Spleen (tissue), 11 donors: ENCODE data around the gene TBC1D22A. TPM values are rescaled to one million over a fixed set of nuclear protein-coding genes. Genes with fewer than 3 reads are reported as not detected.

Experiments
- DNase-seq: peaks from one replicate; pipeline ENCODE4 v3.0.0-alpha.2; 2020
- H3K27ac ChIP-seq, 8 donors: fragments of 200-600 bp; sonication (generic) in 7 of 8; 1 replicate in 4 of 8; 2 replicates in 4 of 8; pipeline versions ENCODE4 v1.5.0 to v1.8.0; 2016 to 2021; ENCODE audit warnings: inconsistent platforms in 4 of 8, mild to moderate bottlenecking in 4 of 8, moderate library complexity in 1 of 8
- H3K27me3 ChIP-seq, 7 donors: fragments of 200-600 bp; sonication (generic) in 6 of 7; replicated peaks in 1 of 7; 1 replicate in 4 of 7; 2 replicates in 3 of 7; pipeline versions ENCODE4 v1.5.0 to v1.8.0; 2016 to 2021; ENCODE audit warnings: inconsistent platforms in 3 of 7, mild to moderate bottlenecking in 1 of 7
- H3K36me3 ChIP-seq, 6 donors: fragments of 200-600 bp; sonication (generic) in 5 of 6; 1 replicate in 4 of 6; 2 replicates in 2 of 6; pipeline versions ENCODE4 v1.5.0 to v1.8.0; 2016 to 2021; ENCODE audit warnings: inconsistent platforms in 2 of 6
- H3K4me1 ChIP-seq, 6 donors: fragments of 200-600 bp; sonication (generic) in 5 of 6; 1 replicate in 3 of 6; 2 replicates in 3 of 6; pipeline versions ENCODE4 v1.5.0 to v1.8.0; 2016 to 2021; ENCODE audit warnings: inconsistent platforms in 3 of 6
- H3K4me3 ChIP-seq, 8 donors: fragments of 200-600 bp; sonication (generic) in 7 of 8; 1 replicate in 4 of 8; 2 replicates in 4 of 8; pipeline versions ENCODE4 v1.5.0 to v1.8.0; 2016 to 2021; ENCODE audit warnings: inconsistent platforms in 4 of 8, mild to moderate bottlenecking in 4 of 8, moderate library complexity in 2 of 8
- H3K9me3 ChIP-seq, 8 donors: fragments of 200-600 bp; sonication (generic) in 7 of 8; 1 replicate in 4 of 8; 2 replicates in 4 of 8; pipeline versions ENCODE4 v1.5.0 to v1.8.0; 2016 to 2021; ENCODE audit warnings: inconsistent platforms in 4 of 8
- CTCF ChIP-seq, 11 experiments: fragments of 200-600 bp in 7 of 11; fragments of 450-650 bp in 4 of 11; sonication (generic) in 4 of 11; IDR thresholded peaks in 8 of 11; conservative IDR thresholded peaks in 3 of 11; 1 replicate in 7 of 11; 2 replicates in 4 of 11; pipeline versions ENCODE4 v1.4.0 to v1.8.0; 2016 to 2021; ENCODE audit warnings: antibody characterized with exemption in 11 of 11, inconsistent platforms in 4 of 11, mild to moderate bottlenecking in 1 of 11
- POLR2A ChIP-seq, 3 donors: fragments of 450-650 bp; IDR thresholded peaks; one replicate each; pipeline ENCODE4 v1.5.1; 2017; ENCODE audit warnings: antibody characterized with exemption in 3 of 3, mild to moderate bottlenecking in 1 of 3
- POLR2AphosphoS5 ChIP-seq, 3 donors: sonication (generic); formaldehyde crosslinking; IDR thresholded peaks; one replicate each; pipeline ENCODE4 v1.5.1; 2017; ENCODE audit warnings: antibody characterized with exemption in 3 of 3
- WGBS, 5 donors: extraction: QIAGEN DNeasy Blood & Tissue Kit in 3 of 5; methylation state at CpG; one replicate each; pipeline versions ENCODE4 v1.1.5 to v1.1.7; 2013 to 2018; 5-methylcytosine and 5-hydroxymethylcytosine counted together
- intact Hi-C: fragments of 100-400 bp; cut with DNase I; formaldehyde crosslinking; loops from one replicate; pipeline ENCODE4 v1.15.0; 2023; ENCODE audit warnings: low total_unique reads
- polyA plus RNA-seq, 3 donors: library from polyadenylated mRNA; stranded (reverse); fragments of 200-250 nt; gene quantifications; one replicate each; pipeline ENCODE4 v1.2.1, GENCODE V29; 2013
- total RNA-seq, 7 donors: library from RNA; depleted of rRNA in 3 of 7; stranded (reverse); fragments of >200 nt in 3 of 7; fragmentation: NEBNext Ultra II Directional in 4 of 7; extraction: Animal tissue kit (Norgen Biotek cat#: 25700) in 4 of 7; gene quantifications; one replicate each; pipeline versions ENCODE4 v1.1.0 to v1.2.1, GENCODE V29; 2016 to 2021
- donor health status: healthy with polysubstance abuse.
- donor health status: DM: no; HTN: no; CAD: no; lungs with moderate emphysema.
- donor health status: DM: no; HTN: no; CAD: no.
- donor health status: Bipolar disorder and iron deficiency.
- donor health status: healthy.
- donor health status: DM: no; HTN: no; CAD: no.
- donor health status: DM: yes; HTN: yes; CAD: no.

TBC1D22A gene
- total and polyA plus RNA-seq, 10 donors, result 17.2 to 66.9 (median 49.6) TPM

- no peak overlapping the region for H3K27ac ChIP-seq
- 89 to 96% (median 94%) methylated on average over 25 of the region's 25 CpGs for WGBS, 5 donors
- H3K4me3 ChIP-seq, result no peak overlapping the region
- H3K27me3 ChIP-seq, result no peaks in the 10 kb centered on the region
- intact Hi-C loops, result no loop called here
- H3K4me1 ChIP-seq, result peaks cover 3 to 40% (median 25%) of the 10 kb centered on the region in 6 donors
- no peaks in the 10 kb centered on the region for H3K9me3 ChIP-seq
- DNase-seq, result no peak
- TF ChIP-seq POLR2AphosphoS5 (IDR thresholded peaks at IDR 0.05) (peak in 1 of 3 donors; percentile 45), CTCF (IDR thresholded peaks at IDR 0.05 in 8 of 11, conservative IDR thresholded peaks at IDR 0.05 in 3 of 11) (no peak), POLR2A (IDR thresholded peaks at IDR 0.05) (no peak)
- peaks cover 0 to 79% (median 15%) of the 10 kb centered on the region in 6 donors for H3K36me3 ChIP-seq
Measured at GRCh38 chr22:46827136-46827780, 64.8 kb downstream of the TBC1D22A start.

DNA sequence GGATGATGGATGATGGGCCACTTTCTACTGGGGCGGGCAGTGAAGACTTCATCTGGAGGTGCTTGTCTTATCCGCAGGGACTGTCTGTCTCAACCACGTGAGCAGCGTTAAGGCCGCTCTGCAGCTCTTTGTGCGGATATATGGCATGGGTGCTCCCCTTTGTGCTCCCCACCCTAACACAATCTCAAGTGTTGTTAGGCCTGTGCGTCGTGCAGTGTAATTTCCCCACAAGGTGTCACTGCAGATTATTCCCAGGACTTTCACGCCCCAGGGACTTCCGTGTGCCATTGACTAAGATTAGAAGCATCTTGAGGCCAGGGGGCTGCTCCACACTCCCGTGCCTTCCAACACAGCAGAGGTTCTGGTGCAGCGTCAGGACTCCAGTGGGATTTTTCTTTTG, 65.3 kb downstream of the TBC1D22A start:
- intact Hi-C loops, result no loop called here
- Histone ChIP-seq H3K4me1 (peaks cover 3 to 40% (median 25%) of the 10 kb centered on the region in 6 donors), H3K27me3 (no peaks in the 10 kb centered on the region), H3K4me3 (no peak overlapping the region), H3K9me3 (no peaks in the 10 kb centered on the region), H3K36me3 (peaks cover 0 to 76% (median 14%) of the 10 kb centered on the region in 6 donors), H3K27ac (no peak overlapping the region)
- no peak for TF ChIP-seq CTCF (IDR thresholded peaks at IDR 0.05 in 8 of 11, conservative IDR thresholded peaks at IDR 0.05 in 3 of 11)
- WGBS, 5 donors, result 93 to 99% (median 97%) methylated on average over 12 of the region's 12 CpGs
- DNase-seq, result no peak

- WGBS, 5 donors, result 87 to 91% (median 88%) methylated on average over 9 of the region's 9 CpGs
- intact Hi-C loops, result no loop called here
- Histone ChIP-seq H3K27ac (no peak overlapping the region), H3K9me3 (no peaks in the 10 kb centered on the region), H3K4me3 (no peak overlapping the region), H3K4me1 (peaks cover 3 to 40% (median 25%) of the 10 kb centered on the region in 6 donors), H3K36me3 (peaks cover 0 to 76% (median 11%) of the 10 kb centered on the region in 6 donors), H3K27me3 (no peaks in the 10 kb centered on the region)
- DNase-seq, result no peak
- TF ChIP-seq POLR2AphosphoS5 (IDR thresholded peaks at IDR 0.05) (no peak), CTCF (IDR thresholded peaks at IDR 0.05 in 8 of 11, conservative IDR thresholded peaks at IDR 0.05 in 3 of 11) (no peak)
Measured at GRCh38 chr22:46828323-46828900, 66.0 kb downstream of the TBC1D22A start.

GRCh38 chr22:46829117-46829891, 66.9 kb downstream of the TBC1D22A start:
- Histone ChIP-seq H3K4me3 (no peak overlapping the region), H3K27ac (peak overlapping the region in 1 of 8 donors; percentile 18), H3K4me1 (peaks cover 3 to 48% (median 25%) of the 10 kb centered on the region in 6 donors), H3K27me3 (no peaks in the 10 kb centered on the region), H3K9me3 (peaks cover 0 to 8% (median 3%) of the 10 kb centered on the region in 8 donors), H3K36me3 (peaks cover 0 to 73% (median 9%) of the 10 kb centered on the region in 6 donors)
- 71 to 89% (median 84%) methylated on average over 12 of the region's 12 CpGs for WGBS, 5 donors
- DNase-seq, result no peak
- intact Hi-C loops, result no loop called here
- no peak for TF ChIP-seq POLR2AphosphoS5 (IDR thresholded peaks at IDR 0.05)
- TF ChIP-seq POLR2A (IDR thresholded peaks at IDR 0.05), result no peak
- no peak for TF ChIP-seq CTCF (IDR thresholded peaks at IDR 0.05 in 8 of 11, conservative IDR thresholded peaks at IDR 0.05 in 3 of 11)
